ENCODE results near the gene DGKH.

The DGKH gene

DNA sequence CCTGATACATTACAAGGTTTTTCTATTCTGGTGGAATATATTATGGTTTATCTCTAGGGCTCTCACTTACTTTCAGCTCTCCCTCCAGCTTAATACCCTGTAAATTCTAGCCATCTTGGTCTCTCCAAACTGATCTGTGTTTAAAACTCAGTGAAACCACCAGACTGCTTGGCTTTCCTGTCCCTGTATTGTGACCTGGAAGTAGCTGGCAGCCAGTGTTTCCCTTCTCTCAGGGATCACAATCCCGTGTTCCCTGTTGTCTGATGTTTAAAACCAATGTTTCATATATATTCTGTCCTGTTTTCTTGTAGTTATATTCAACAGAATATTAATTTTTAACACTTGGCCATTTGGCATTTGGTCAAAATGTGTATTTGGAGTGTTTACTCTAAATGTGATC lies 231.5 kb downstream of the DGKH start:
- DNase-seq, result no peak

DNA sequence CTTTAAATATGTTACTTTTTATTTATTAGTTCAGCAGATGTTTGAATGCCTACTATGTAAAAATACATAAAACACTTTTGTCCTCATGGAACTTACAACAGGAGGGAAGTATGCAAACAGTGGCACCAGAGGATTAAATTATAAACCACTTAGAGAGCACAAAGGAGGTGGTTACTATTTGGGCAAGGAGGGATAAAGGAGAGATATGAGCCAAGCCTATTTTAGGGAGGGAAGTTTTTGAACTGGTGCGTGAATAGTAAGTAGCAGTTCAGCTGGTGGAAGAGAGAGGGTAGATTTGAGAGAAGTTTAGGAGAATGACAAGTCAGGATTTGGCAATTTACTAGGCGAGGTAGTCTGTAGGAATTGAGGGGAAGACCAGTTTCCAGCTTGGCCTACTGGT lies 232.1 kb downstream of the DGKH start:
- DNase-seq, result no peak

DNA sequence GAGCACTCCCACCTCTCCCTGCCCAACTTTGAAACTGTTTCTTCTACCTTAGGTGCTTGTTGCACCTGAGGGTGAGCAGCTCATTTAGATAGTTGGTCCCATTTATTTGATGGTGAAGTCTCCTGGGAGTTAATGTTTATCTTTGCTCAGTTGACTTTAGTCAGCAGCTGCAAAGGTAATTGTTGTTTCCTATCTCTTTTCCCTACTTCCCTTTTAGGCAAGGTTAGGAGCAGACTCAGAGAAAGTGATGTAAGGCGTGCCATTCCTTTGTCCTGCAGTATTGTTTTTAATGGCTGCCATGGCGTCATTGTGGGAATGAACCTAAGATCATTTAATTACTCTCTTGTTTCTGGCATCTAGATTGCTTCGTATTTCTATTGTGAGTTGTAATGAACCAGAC lies 235.1 kb downstream of the DGKH start:
- no peak for DNase-seq

DNA sequence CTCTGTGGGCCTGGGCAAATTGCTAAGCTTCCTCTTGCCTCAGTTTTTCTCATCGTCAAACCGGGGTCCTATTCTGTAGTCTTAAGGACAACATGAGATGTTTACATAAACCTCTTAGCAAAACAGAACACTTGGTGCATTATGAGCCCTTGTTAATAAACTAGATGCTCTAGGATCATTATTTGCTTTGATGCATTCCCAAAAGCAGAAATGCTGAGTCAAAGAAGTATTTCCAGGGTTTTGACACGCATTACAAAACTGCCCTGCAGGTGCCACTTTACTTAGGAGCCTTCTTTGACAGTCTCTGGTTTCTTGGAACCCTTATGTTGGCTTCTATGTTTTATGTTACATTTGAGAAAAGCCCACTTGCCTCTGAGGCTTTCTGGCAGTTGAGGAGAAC lies 235.6 kb downstream of the DGKH start:
- DNase-seq, result no peak
